ENCODE measurements around the gene TSEN34.

GRCh38 chr19:54162884-54163283, 28.2 kb upstream of the TSEN34 start:
- no peak for TF ChIP-seq CTCF (conservative IDR thresholded peaks at IDR 0.05; ENCODE audit: low read depth in 2 of 2)
- no peak for TF ChIP-seq JUNB (IDR thresholded peaks at IDR 0.05; ENCODE audit: unreplicated experiment)
- no peak for TF ChIP-seq EZH2phosphoT487 (IDR thresholded peaks at IDR 0.05; ENCODE audit: unreplicated experiment)
- no peak for TF ChIP-seq ZNF462 (CRISPR knock-in tag; IDR thresholded peaks at IDR 0.05)
- TF ChIP-seq EZH2 (IDR thresholded peaks at IDR 0.05; ENCODE audit: low read depth, unreplicated experiment) = no peak
- TF ChIP-seq POLR2AphosphoS5 (IDR thresholded peaks at IDR 0.05; ENCODE audit: low read depth) = no peak
- no peak for TF ChIP-seq REST (IDR thresholded peaks at IDR 0.05; ENCODE audit: unreplicated experiment)
- no peak for TF ChIP-seq CREB1 (CRISPR knock-in tag; IDR thresholded peaks at IDR 0.05; ENCODE audit: low read depth)
- no peak for TF ChIP-seq ZNF114 (CRISPR knock-in tag; IDR thresholded peaks at IDR 0.05)
- no peak for TF ChIP-seq STAT1 (IDR thresholded peaks at IDR 0.05; ENCODE audit: unreplicated experiment)
- TF ChIP-seq NANOG (IDR thresholded peaks at IDR 0.05; ENCODE audit: borderline replicate concordance) = no peak

Data from GM23338 (cell line).